ENCODE data around the gene CAPN5.

GRCh38 chr11:77175021-77175842 lies 108.5 kb downstream of the CAPN5 start:
- TF ChIP-seq EZH2 (IDR thresholded peaks at IDR 0.05; ENCODE audit: insufficient read depth, poor library complexity, severe bottlenecking) (no peak), EZH2phosphoT487 (IDR thresholded peaks at IDR 0.05; ENCODE audit: insufficient read depth, low read depth) (no peak)
